NCI-H82 treated with DMSO at 0.1 percent for 48 hours (cell line): Measurements from ENCODE around the gene ESR2.

Experiments used
- DNase-seq: peaks from one replicate; lab custom pipeline; 2025; ENCODE audit not compliant: unreplicated experiment; lab: John Stamatoyannopoulos, UW

ESR2 gene

GRCh38 chr14:64266239-64266638, 27.9 kb downstream of the ESR2 start:
- no peak for DNase-seq

GRCh38 chr14:64265222-64265621, 28.9 kb downstream of the ESR2 start:
- DNase-seq, result no peak

GRCh38 chr14:64260418-64260817, 33.8 kb downstream of the ESR2 start:
- no peak for DNase-seq

- DNase-seq, result no peak
Measured at GRCh38 chr14:64255756-64256155, 38.4 kb downstream of the ESR2 start.

GRCh38 chr14:64253672-64254071, 40.5 kb downstream of the ESR2 start:
- no peak for DNase-seq

- DNase-seq, result no peak
Measured at GRCh38 chr14:64249363-64249762, 44.8 kb downstream of the ESR2 start.

- no peak for DNase-seq
Measured at GRCh38 chr14:64248689-64249088, 45.5 kb downstream of the ESR2 start.

GRCh38 chr14:64247195-64247594, 47.0 kb downstream of the ESR2 start:
- no peak for DNase-seq

GRCh38 chr14:64246688-64247087, 47.5 kb downstream of the ESR2 start:
- DNase-seq, result no peak

GRCh38 chr14:64245491-64245890, 48.7 kb downstream of the ESR2 start:
- DNase-seq, result no peak

GRCh38 chr14:64244279-64244678, 49.9 kb downstream of the ESR2 start:
- no peak for DNase-seq

- no peak for DNase-seq
Measured at GRCh38 chr14:64238631-64239030, 55.5 kb downstream of the ESR2 start.

- DNase-seq, result no peak
Measured at GRCh38 chr14:64238049-64238448, 56.1 kb downstream of the ESR2 start.

- no peak for DNase-seq
Measured at GRCh38 chr14:64235652-64236640, 58.2 kb downstream of the ESR2 start.

GRCh38 chr14:64234877-64235651, 59.1 kb downstream of the ESR2 start:
- peak; percentile 10 for DNase-seq

- DNase-seq, result no peak
Measured at GRCh38 chr14:64233531-64234190, 60.5 kb downstream of the ESR2 start.

- no peak for DNase-seq
Measured at GRCh38 chr14:64232944-64233343, 61.2 kb downstream of the ESR2 start.

GRCh38 chr14:64232095-64232838, 61.9 kb downstream of the ESR2 start:
- DNase-seq, result no peak

GRCh38 chr14:64229489-64229888, 64.7 kb downstream of the ESR2 start:
- no peak for DNase-seq

GRCh38 chr14:64227856-64228255, 66.3 kb downstream of the ESR2 start:
- no peak for DNase-seq
